Astrocyte of the spinal cord (primary cell): ENCODE data around the gene WNT4.
"Not testable (repeated sequence)": the region's sequence is repeated elsewhere in the genome, so short reads cannot be mapped to it uniquely, and the experiment has no call there.

Experiments
- DNase-seq: peaks from one replicate; pipeline ENCODE4 v3.0.0; 2011; ENCODE audit warnings: low read depth, low spot score
- H3K4me3 ChIP-seq: 2 replicates; pipeline ENCODE4 v1.5.1; 2011; ENCODE audit warnings: low read depth, mild to moderate bottlenecking, low read length, moderate library complexity
- in situ Hi-C: cut with HindIII; loops from 2 replicates; pipeline ENCODE4 v1.10.0; 2017; ENCODE audit warnings: low sequenced_read_pairs
- TF ChIP-seq, protein P1 (sequence below): IDR thresholded peaks from 2 replicates; pipeline ENCODE4 v1.5.1; 2012; ENCODE audit warnings: low read depth, mild to moderate bottlenecking, low read length, inconsistent platforms

The WNT4 gene

DNA sequence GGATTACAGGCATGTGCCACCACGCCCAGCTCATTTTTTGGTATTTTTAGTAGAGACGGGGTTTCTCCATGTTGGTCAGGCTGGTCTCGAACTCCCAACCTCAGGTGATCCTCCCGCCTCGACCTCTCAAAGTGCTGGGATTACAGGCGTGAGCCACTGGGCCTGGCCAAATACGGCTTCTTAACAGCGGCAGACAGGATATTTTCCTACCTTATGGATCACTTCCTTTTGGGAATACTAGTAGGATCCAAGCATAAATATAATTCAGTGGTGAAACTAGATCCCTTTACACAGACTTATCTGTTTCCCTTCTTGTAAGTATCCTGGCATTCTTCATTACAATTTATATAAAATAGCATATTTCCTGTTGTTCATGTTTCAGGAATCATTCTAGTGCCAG is 40.9 kb downstream of the WNT4 start:
- no peak overlapping the region for H3K4me3 ChIP-seq
- DNase-seq = no peak
- TF ChIP-seq, protein P1, sequence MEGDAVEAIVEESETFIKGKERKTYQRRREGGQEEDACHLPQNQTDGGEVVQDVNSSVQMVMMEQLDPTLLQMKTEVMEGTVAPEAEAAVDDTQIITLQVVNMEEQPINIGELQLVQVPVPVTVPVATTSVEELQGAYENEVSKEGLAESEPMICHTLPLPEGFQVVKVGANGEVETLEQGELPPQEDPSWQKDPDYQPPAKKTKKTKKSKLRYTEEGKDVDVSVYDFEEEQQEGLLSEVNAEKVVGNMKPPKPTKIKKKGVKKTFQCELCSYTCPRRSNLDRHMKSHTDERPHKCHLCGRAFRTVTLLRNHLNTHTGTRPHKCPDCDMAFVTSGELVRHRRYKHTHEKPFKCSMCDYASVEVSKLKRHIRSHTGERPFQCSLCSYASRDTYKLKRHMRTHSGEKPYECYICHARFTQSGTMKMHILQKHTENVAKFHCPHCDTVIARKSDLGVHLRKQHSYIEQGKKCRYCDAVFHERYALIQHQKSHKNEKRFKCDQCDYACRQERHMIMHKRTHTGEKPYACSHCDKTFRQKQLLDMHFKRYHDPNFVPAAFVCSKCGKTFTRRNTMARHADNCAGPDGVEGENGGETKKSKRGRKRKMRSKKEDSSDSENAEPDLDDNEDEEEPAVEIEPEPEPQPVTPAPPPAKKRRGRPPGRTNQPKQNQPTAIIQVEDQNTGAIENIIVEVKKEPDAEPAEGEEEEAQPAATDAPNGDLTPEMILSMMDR = no peak
- in situ Hi-C loops = no loop called here

DNA sequence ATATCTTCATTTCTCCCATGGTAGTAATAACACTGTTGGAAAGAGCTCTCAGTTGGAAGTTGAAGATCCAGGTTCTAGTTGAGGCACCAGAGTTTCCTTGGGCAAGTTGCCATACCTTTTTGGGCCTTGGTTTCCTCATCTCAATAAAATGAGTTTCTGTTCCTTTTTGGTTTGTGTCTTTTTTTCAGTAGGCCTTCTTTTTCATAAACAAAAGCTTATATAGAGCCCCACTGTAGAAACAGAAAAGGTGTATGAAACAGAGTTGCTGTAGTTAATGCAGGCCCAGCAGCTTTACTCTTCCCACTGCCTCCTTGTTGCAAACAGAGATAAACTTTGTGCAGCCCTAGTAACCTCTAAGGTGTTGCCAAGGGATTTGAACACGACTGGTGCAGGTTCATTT is 41.7 kb downstream of the WNT4 start:
- DNase-seq = no peak
- in situ Hi-C loops = no loop called here
- TF ChIP-seq, protein P1 = no peak
- no peak overlapping the region for H3K4me3 ChIP-seq

DNA sequence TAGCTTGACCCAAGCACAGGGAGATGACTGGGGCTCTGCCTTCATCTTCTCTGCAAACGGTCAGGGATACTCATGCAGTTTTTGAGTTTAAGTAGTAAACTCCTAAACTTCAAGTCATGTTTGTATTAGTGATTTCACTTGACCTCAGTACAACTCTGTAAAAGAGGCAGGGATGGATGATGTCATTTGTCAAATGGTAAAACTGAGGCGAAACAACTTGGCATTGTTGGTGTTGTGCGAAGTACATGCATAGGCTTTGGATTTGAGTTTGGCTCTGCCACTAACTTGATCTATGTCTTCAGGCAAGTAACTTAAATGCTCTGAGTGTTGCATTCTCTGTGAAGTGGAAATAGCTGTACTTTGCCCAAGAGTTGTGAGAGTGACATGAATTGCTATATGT is 42.7 kb downstream of the WNT4 start:
- in situ Hi-C loops = no loop called here
- H3K4me3 ChIP-seq = no peak overlapping the region
- TF ChIP-seq, protein P1 = no peak
- no peak for DNase-seq

DNA sequence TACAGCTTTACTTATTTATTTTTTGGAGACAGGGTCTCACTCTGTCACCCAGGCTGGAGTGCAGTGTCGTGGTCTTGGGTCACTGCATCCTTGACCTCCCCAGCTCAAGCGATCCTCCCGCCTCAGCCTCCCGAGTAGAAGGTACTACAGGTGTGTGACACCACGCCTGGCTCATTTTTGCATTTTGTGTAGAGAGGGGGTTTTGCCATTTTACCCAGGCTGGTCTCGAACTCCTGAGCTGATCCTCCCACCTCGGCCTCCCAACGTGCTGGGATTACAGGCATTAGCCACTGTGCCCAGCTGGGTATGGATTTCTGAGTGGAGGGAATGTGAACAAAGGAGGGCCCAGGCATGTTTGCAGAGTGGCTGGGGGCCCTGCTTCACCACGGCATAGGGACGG is 44.1 kb downstream of the WNT4 start:
- in situ Hi-C loops = no loop called here
- TF ChIP-seq, protein P1 = no peak
- DNase-seq = no peak
- no peak overlapping the region for H3K4me3 ChIP-seq

DNA sequence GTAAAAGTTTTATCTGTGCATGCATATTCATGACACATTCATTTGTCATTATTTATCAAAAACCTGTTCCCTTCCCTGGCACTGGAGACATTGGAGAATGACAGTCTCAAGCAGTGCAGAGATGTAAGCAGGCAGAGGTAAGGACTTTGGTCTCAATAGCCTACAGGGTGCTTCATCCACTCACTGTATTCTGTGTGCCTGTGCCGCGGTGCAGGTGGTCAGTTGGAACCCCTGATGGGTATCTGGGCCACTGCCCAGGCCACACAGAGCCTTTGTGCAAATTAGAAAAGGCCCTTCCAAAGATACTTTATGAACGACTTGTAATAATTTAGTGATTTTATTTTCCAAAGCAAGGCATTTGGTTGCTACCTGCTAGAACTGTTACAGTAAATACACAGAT is 46.4 kb downstream of the WNT4 start:
- DNase-seq = no peak
- no peak overlapping the region for H3K4me3 ChIP-seq
- in situ Hi-C loops = no loop called here
- TF ChIP-seq, protein P1 = no peak

DNA sequence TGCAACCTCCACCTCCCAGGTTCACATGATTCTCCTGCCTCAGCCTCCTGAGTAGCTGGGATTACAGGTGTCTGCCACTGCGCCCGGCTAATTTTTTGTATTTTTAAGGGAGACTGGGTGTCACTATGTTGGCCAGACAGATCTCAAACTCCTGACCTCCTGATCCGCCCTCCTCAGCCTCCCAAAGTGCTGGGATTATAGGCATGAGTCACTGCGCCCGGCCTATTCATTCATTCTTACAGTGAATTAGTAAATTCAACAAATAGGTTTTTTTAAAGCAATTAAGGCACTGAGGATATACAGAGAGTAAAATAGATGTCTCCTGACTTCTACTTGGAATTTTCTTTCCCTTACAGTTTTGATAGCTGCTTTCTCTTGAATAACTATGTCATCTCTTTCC is 46.9 kb downstream of the WNT4 start:
- no peak overlapping the region for H3K4me3 ChIP-seq
- TF ChIP-seq, protein P1 = no peak
- in situ Hi-C loops = no loop called here
- no peak for DNase-seq

DNA sequence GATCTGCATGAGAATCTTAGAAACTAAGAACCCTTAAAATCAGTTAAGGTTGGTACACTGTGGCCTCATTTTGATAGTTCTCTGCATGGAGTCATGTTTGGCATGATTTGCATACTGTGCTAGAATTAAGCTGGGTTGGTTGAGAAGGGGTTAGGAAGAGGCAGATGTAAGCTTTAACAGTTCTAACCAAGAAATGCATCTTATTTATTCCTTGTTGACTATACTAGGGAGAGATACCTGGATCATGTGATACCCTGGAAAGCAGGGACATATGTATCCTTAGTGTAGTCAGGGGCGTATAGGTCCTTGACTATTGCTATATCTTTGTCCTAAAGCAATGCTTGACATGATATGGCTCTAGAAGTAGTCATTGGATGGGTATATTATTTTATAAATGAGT is 49.4 kb downstream of the WNT4 start:
- DNase-seq = no peak
- TF ChIP-seq, protein P1 = no peak

DNA sequence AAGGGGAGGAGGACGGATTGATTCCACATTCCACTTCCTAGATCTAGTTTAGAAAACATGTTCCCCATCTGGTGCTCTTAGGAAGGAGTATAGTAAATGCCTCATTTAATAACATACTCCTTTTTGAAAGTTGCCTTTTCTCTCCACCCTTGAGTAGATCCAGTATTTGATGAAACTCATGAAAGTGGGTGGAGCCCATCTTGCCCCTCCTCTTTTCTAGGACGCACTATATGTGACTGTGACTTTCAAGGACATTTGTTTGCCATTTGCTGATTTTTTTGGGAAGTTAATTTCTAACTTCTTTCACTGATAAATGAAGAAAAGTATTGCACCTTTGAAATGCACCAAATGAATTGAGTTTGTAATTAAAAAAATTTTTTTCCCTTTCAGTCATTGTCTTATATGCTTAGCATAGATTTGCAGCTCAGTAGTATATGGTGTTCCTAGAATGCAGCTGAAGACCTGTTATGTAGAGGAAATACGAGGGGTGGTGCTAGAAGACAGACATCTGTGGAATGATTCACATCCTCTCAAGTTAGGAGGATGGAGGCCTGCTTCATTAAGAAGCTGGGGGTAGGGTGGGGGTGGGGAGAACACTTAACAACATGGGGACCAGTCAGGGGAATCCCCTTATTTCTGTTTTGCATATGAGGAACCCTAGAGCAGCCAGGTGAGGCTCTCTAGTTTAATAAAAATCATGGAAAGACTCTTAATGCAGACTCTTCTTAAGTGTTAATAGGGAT is 50.7 kb downstream of the WNT4 start:
- peak; percentile 45 for DNase-seq
- H3K4me3 ChIP-seq, in situ Hi-C loops: not testable (repeated sequence)

More for the DNA sequence above, 49.4 kb downstream of the WNT4 start:
- H3K4me3 ChIP-seq = no peak overlapping the region
- in situ Hi-C loops = no loop called here
